Right lobe of liver (tissue), 4 donors: ENCODE data around the gene TTBK2.

Experiments used
- POLR2A ChIP-seq: fragments of 450-650 bp; IDR thresholded peaks from one replicate; pipeline ENCODE4 v1.6.1; 2017; ENCODE audit warnings: antibody characterized with exemption, mild to moderate bottlenecking
- TF ChIP-seq, protein P1 (sequence below), 4 donors: fragments of 200-600 bp in 3 of 4; fragments of 450-650 bp in 1 of 4; IDR thresholded peaks; one replicate each; pipeline versions ENCODE4 v1.5.1 to v1.8.0; 2016 to 2022; ENCODE audit warnings: antibody characterized with exemption in 4 of 4, mild to moderate bottlenecking in 2 of 4
- donor health status: DM: no; HTN: no; CAD: no.
- donor health status: DM: no; HTN: no; CAD: no.
- donor health status: DM: no; HTN: yes; CAD: no.

DNA sequence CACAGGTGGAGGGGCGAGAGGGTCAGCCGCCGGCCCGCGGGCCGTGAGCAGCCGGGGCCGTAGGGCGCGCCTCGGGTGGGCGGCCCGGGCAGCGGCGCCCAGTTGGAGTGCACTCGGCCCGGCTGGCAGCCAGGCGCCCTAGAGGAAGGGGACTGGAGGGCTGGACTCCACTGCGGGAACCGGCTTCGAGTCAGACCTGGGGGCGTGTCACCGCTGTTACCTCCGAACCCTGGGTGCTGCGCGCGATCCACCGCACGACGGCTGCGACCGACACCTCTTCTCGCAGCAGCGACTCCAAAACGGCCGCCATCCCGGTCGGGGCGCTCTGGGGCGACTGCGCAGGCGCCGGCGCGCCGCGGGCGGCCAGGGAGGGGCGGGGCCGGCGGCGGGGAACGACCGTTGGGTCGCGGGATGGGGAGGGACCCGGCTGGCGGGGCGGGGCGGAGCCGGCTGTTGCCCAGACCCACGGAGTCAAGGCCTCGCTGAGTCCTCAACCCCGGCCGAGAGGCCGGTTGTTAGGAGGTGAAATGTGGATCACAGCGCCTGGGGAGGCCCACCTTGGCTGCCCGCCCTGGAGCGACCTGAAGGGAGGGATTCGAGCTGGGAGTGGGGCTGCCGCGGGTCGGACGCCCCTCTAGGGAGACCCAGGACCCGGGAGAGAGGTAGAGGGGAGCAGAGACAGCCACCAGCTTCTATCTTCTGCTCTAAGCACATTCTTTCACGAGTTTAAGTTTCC, 183.6 kb downstream of the TTBK2 start, which contains the start of gene CDAN1:
- TF ChIP-seq, protein P1, sequence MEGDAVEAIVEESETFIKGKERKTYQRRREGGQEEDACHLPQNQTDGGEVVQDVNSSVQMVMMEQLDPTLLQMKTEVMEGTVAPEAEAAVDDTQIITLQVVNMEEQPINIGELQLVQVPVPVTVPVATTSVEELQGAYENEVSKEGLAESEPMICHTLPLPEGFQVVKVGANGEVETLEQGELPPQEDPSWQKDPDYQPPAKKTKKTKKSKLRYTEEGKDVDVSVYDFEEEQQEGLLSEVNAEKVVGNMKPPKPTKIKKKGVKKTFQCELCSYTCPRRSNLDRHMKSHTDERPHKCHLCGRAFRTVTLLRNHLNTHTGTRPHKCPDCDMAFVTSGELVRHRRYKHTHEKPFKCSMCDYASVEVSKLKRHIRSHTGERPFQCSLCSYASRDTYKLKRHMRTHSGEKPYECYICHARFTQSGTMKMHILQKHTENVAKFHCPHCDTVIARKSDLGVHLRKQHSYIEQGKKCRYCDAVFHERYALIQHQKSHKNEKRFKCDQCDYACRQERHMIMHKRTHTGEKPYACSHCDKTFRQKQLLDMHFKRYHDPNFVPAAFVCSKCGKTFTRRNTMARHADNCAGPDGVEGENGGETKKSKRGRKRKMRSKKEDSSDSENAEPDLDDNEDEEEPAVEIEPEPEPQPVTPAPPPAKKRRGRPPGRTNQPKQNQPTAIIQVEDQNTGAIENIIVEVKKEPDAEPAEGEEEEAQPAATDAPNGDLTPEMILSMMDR (IDR thresholded peaks at IDR 0.05), result no peak
- peak; percentile 67 for TF ChIP-seq POLR2A
